Kasumi-1 (cell line): ENCODE measurements around the gene TMEM128.
"Not testable (repeated sequence)": the region's sequence is repeated elsewhere in the genome, so short reads cannot be mapped to it uniquely, and the experiment has no call there.

Experiments used
- DNase-seq, 2 experiments: peaks; one replicate each; lab custom pipeline; 2025; lab: John Stamatoyannopoulos, UW

TMEM128 gene, protein sequence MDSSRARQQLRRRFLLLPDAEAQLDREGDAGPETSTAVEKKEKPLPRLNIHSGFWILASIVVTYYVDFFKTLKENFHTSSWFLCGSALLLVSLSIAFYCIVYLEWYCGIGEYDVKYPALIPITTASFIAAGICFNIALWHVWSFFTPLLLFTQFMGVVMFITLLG

DNA sequence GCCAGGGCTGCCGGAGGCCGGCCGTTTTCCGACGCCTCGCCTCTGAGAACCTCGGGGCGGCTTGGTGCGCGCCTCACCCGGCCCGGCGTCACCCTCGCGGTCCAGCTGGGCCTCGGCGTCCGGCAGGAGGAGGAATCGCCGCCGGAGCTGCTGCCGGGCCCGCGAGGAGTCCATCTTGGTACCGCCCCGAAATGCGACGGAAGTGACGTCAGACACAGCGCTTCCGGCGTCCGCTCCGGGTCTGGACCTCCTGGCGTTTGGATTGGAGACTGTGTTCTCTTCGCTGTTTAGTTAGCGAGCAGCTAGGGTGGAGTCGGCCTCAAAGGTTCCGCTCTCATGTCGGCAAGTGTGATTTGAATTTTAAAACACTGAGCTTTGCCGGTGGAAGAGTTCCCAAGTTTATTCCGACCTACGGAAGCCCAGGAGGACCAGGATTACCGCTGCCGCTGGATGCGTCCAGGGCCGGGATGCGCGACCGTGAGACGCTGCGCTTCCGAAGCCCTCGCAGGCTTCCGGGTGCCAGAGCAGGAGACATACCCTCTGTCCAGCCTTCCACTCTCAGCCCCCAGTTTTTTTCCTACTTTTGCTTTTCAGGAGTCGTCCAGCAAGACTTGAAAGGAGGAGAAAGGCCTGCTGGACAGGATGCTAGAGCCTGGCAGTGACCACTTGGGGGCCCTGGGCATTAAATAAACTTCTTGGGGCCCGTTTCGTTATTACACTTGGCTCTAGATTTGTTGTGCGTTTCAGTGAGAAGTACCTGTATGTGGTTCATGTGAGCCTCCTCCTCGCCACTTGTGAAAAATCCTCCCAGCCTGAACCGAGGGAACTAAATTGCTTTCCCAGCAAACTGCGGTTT lies at the start of gene TMEM128:
Gene TMEM128 (minus strand): TSS at position 195 of the 856 bp plus-strand sequence. CDS start 21 bp downstream, at position 174.
- peak; percentile 89 to 90 for DNase-seq

DNA sequence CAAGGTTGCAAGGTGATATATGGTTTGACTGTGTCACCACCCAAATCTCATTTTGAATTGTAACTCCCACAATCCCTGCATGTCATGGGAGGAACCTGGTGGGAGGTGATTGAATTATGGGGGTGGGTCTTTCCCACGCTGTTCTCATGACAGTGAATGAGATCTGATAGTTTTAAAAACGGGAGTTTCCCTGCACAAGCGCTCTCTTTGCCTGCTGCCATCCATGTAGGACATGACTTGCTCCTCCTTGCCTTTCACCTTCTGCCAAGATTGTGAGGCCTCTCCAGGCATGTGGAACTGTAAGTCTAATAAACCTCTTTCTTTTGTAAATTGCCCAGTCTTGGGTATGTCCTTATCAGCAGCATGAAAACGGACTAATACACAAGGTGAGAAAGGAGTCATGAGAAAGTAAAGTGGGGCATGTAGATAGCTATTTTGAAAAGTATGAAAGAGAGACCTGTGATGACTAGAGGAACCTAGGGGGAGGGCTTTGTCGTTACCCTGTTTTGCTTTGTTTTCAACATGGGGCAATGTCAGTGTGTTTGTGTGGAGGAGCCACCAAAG lies 48.3 kb upstream of the TMEM128 start:
- no peak for DNase-seq

DNA sequence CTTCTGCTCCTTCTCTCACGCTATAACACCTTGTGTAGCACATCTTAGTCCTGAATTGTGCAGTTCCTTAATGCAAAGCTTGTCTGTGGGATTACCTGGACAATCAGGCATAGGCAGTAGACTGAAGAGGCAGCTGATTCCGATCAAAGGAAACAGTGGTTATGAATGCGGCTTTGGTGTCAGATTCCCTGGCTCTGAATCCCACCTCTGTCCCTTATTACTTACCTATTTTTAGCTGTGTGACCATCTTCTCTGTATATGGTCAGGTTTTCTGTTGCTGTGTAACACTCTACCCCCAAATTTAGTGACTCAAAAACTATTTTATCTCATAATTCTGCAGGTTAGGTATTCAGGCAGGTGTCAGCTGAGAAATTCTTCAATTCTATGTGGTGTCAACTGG lies 45.3 kb upstream of the TMEM128 start:
- no peak for DNase-seq

DNA sequence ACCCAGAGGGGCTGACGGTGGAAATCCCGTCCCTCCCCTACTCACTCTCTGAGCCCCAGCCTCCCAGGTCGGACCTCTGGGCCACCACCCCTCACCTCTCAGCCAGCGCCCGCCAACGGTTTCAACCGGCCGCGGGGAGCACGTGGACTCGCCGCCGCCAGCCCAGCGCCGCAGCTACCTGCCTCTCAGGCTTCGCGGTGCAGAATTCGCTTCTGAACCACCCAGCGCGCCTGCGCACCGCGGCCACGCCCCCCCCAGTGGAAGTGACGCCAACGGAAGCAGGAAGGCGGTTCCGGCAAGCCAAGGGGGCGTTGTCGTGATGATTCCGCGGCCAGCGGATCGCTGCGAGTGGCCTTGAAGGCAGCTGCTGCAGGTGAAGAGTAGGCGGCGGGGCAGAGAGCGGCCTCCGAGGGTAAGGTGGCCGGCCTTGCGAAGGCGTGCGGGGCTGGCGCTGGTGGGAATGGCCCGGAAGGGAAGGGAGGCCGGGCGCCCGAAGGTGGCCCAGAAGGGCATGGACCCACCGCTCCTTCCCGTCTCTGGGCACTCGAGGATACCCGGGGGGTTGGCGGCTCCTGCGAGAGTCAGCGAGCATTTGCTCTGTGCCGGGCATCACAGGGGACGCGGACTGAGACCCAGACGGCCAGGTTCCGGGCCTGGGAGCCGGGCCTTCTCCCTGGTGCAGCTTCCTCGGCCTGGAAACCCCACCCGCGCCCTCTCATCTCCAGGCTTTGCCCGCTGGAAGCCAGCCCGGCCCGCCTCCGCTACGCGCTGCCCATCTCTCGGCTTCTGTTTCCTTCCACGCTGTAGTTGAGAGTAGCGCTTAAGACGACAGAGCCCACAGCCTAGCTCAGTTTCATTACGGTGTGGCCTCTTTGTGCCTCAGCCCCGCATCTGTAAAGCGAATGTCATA lies 42.2 kb upstream of the TMEM128 start, which contains the start of the genes LYAR and ZBTB49:
Gene LYAR (minus strand): TSS at position 214 of the 910 bp plus-strand sequence. CDS start 6,412 bp downstream, outside the sequence.
Gene ZBTB49 (plus strand): TSS at position 311 of the 910 bp plus-strand sequence. CDS start 9,695 bp downstream, outside the sequence.
- peak; percentile 74 to 82 for DNase-seq

DNA sequence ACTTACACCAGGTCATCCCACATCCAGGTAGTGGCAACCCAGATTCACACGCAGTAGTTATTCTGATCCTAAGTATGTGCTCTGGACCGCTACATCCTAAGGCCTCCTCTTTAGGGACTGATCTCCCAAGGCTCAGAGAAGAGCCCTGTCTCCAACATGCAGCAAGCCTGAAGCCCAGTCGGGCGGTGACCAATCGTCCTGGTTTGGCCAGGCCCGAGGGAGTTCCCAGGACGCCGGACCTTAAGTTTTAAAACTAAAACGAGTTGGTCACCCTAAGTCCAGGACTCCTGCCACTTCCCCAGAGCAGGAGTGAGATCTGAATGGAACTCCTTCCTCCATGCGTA lies 41.5 kb upstream of the TMEM128 start:
- no peak for DNase-seq

DNA sequence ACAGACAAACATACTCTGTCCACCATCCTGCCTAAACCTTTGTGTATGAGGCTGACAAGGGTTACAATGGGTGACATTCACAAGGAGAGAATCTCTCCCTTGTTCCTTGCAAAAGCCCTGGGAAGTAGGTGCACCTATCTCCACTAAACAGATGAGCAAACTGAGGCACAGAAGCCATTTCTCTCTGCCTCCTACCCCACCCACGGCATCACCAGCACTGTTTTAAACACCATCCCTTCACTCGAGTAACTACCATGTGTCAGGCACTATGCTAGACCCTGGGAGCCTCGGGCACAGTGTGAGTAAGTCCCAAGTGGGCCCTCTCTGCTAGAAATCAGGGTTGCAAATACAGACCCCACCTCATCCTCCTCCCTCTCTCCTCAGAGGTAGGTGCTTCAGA lies 41.0 kb upstream of the TMEM128 start:
- DNase-seq = no peak

DNA sequence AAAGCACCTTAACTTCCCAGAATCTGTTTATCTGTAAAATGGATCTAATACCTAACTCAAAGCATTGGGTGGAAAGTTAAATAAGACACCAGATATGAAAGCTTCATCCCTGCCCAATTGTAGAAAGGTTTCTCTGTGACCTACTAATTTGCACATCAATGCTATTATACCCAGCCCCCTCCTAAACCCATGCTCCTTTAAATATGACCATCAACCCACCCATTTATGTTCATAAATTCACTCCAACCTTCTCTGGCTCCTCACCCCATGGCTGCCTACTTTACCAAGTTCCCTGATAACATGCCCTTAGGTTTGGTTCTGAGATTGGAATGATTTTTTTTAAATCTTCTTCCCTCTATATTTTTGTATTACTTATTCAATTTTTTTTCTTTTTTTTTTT lies 40.1 kb upstream of the TMEM128 start:
- no peak for DNase-seq

DNA sequence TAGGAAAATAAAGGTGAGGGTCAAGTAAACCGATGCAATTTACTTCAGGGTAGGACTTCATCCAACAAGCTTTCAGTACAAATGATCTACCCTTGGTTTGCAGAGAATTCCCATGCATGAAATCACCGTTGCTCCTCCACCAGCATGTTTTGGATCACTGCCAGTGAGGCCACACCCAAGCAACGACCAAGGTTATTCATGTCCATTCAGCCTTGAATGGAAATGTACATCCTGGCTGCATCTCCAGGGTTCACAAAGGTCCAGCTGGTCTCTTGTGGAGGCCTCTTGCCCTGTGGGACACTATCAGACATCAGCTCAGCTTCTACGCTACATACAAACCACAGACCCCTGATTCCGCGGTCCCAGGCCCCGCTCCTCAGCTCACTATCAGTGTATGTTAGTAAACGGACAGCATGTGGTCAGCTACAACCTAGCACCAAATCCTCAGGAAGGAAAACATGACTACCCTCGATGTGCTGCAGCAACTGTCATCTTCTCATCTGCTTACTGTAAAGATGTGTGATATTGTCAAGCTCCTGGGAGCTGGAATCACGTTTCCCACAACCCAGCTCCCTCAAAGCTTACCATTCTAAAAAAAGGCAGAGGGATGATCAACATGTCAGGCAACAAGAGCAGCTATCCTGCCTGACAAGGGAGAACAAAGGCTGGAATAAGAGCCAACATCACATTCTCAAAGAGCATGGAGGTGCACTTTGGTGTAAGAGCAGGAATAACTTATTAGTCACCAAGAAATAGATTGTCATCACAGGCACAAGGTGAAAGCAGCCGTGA lies 37.0 kb upstream of the TMEM128 start:
- DNase-seq = no peak

DNA sequence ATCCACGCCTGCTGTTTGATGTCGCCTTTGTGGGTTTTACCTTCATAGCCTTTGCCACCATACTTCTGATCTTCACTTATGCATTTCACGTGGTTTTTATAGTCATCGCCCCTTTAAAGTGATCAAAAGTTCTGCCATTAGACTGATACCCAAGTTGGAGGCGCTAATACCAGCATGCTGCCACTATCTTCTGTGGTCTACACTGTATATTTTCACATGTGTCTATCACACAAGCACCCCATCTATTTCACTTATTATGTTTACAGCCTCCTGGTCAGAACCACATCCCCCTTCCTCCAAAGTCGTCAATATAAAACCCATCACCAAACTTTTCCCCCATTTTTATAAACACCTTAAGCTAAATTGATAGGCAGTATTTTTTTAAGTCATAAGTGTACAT lies 33.8 kb upstream of the TMEM128 start:
- no peak for DNase-seq

DNA sequence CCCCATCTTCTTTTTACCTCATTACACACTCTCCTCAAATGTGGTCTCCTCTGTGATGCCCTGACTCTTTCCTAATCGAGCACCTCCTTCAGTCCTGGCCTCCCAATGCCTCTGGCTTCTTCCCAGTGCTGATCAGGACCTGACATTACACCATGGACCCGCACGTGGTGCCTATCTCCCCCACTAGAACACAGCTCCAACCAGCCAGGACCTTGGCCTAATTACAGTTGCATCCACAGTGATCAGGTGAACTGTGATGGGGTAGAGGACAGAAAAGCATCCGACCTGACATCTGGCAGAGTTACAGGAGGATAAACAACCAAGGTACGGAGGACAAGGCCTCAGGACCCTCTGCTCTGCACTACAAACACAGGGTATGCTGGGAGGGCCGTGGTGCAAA lies 29.5 kb upstream of the TMEM128 start:
- no peak for DNase-seq

DNA sequence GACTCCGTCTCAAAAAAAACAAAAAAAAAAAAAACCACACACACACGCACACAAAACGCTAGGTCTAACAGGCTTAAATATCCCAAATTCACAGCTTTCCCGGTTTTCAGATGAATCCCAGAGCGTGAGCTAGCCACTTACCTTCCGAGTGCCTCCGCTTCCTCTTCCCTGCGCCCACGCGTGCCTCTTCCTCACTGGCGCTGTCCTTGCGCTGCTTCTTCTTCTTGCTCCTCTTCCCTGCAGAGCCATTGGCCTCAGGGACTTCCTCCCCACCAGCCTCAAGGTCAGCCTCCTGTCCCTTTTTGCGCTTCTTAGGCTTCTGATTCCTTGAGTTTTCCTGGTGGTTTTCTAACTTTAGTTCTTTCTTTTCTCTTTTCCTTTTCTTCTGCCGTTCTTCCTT lies 26.2 kb upstream of the TMEM128 start:
- no peak for DNase-seq

DNA sequence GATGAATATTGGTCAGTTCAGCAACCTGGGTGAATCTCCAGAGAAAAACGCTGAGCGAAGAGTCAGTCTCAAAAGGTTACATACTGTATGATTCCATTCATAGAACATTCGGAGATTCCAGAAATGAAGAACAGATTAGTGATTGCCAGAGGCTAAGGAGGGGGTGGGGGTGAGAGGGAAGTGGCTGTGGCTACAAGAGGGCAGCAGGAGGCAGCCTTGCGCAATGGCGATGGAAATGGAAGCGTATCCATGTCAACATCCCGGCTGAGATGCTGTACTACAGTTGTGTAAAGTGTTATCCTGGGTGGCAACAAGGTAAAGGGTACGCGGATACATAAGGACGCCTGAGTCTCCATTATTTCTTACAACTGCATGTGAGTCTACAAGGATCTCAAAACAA lies 23.9 kb upstream of the TMEM128 start:
- no peak for DNase-seq

DNA sequence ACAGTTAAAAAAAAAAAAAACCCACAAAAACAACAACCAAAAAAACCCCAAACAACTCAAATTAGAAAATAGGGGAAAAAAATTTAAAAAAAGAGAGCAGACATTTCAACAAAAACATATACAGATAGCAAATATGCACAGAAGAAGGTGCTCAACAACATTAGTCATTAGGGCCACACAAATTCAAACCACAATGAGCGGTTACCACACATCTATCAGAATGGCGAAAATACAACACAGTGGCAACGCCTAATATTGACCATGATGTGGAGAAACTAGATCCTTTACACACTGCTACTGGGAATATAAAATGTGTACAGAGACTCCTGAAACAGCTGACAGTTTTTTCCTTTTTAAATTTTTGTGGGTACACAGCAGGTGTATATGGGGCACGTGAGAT lies 22.5 kb upstream of the TMEM128 start:
- no peak for DNase-seq

DNA sequence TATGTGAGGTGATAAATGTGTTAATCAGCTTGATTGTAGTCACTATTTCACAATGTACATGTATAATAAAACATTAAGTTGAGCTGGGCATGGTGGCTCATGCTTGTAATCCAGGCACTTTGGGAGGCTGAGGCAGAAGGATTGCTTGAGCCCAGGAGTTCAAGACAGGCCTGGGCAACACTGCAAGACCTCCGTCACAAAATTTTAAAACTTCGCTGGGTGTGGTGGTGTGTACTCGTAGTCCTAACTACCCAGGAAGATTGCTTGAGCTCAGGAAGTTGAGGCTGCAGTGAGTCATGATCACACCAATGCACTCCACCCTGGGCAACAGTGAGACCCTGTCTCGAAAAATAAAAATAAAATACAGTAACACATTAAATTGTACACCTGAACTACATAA lies 21.8 kb upstream of the TMEM128 start:
- DNase-seq = peak in 1 of 2 experiments; percentile 22

DNA sequence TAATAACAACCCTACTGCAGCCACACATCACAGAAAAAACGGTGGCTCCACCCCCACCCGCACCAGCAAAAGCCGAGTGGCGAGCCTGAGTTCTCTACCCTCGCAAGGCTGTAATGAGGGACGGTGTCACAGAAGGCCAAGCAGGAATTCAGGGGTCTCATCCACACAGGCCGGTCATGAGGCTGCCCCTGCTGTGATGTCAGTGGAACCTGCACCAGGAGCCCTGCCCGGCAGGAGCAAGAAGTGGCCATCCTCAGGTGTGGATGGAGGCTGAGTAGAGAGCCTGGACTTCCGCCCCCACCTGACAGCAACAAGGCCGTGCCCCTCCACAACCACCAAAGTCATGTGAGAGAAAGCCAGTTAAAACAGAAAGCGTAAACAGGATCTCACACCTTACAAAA lies 21.3 kb upstream of the TMEM128 start:
- DNase-seq = no peak

DNA sequence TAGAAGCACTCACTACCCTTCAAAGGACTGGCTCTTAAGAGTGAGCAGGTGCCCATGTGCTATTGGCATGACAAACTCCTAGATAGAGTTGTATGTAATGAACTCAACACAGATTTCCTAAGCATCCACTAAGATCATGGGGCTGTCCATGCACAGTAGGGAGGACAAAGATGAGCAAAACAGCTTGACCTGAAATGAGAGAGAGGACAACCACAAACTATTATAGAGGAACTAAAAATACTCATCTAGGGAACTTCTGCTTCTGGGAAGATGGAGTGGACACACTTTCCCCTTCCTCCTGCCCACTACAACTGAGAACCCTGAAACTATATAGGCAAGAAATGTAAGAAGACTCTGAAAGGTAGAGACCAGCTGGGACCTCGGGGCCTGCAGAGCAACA lies 20.8 kb upstream of the TMEM128 start:
- no peak for DNase-seq

DNA sequence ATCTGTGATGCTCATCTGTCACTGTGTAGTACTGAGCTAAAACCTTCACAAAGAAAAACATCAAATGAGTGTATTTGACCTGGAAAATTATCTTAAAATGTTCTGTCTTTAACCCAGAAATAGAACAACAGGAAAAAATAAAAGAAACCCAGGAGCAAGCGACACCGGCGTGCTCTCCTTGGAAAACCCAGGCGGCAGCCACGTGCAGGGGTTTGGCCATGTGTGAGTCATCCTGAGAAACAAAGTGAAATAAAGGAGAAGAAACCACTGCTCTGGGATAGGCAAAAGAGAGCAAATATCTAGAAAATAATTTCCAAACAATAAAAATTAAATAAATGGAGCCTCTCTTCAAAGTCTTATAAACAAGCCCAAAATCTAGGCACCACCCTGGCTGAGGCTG lies 20.0 kb upstream of the TMEM128 start:
- DNase-seq = no peak

DNA sequence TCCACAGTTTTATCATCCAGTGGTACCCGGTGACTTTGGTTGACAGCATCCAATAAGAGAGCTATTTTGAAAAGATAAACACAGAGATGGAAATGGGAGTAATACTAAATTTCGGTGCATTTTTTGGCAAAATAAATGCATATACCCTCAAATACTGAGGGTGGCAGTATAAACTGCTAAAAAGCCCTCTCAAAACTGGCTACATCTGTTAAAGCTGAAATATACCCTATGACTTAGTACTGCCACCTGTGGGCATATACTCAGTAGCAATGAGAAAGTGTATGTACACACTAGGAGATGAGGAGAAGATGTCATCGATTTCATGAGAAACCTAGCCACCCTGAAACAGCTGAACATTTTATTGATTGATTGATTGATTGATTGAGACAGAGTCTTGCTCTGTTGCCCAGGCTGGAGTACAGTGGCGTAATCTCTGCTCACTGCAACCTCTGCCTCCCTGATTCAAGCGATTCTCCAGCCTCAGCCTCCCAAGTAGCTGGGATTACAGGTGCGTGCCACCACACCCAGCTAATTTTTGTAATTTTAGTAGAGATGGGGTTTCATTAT lies 12.2 kb upstream of the TMEM128 start:
- peak; percentile 84 to 92 for DNase-seq

DNA sequence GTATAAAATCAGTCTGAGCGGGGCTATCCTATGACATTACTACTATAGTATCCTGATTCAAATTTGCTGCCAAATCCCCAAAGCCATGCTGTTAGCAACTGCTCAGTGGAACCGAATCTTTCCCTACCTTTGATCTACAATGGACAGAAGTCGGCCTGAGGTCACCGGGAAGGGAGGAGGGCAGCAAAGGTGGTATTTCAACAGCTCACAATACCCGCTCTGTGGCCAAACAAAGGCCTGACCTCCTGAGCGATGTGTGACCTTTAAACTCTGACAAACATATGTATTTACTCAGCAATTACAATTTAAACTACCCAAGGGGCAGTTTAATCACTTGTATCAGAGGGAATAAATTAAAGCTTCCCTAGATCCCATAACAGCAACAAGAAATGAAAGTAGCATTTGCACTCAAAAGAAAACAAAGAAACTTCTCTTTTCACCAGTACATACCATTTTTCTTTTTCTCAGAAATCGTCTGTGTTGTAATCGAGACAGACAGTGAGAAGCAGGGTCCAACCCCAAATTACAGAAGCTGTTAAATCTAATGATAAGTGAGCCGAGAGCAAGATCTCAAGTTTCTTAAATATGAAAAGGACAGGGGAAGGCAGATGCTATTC lies 11.6 kb upstream of the TMEM128 start:
- DNase-seq = no peak

DNA sequence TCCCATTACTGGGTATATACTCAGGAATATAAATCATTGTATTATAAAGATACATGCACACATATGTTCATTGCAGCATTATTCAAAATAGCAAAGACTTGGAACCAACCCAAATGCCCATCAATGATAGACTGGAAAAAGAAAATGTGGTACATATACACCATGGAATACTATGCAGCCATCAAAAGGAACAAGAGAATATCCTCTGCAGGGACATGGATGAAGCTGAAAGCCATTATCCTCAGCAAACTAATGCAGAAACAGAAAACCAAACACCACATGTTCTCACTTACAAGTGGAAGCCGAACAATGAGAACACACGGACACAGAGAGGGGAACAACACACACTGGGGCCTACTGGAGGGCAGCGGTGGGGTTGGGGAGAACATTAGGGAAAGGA lies 9.7 kb upstream of the TMEM128 start:
- not testable (repeated sequence) for DNase-seq
